GM21723 (cell line): ENCODE measurements around the gene KIF17.
A peak's percentile ranks its signal among the peaks of the same experiment; 100 is the strongest.

Experiments used
- ATAC-seq: cut with Tn5 transposase; IDR thresholded peaks from one replicate; pipeline ENCODE4 v1.9.1; 2021; ENCODE audit warnings: mild to moderate bottlenecking, moderate library complexity; ENCODE audit not compliant: unreplicated experiment

KIF17 gene

DNA sequence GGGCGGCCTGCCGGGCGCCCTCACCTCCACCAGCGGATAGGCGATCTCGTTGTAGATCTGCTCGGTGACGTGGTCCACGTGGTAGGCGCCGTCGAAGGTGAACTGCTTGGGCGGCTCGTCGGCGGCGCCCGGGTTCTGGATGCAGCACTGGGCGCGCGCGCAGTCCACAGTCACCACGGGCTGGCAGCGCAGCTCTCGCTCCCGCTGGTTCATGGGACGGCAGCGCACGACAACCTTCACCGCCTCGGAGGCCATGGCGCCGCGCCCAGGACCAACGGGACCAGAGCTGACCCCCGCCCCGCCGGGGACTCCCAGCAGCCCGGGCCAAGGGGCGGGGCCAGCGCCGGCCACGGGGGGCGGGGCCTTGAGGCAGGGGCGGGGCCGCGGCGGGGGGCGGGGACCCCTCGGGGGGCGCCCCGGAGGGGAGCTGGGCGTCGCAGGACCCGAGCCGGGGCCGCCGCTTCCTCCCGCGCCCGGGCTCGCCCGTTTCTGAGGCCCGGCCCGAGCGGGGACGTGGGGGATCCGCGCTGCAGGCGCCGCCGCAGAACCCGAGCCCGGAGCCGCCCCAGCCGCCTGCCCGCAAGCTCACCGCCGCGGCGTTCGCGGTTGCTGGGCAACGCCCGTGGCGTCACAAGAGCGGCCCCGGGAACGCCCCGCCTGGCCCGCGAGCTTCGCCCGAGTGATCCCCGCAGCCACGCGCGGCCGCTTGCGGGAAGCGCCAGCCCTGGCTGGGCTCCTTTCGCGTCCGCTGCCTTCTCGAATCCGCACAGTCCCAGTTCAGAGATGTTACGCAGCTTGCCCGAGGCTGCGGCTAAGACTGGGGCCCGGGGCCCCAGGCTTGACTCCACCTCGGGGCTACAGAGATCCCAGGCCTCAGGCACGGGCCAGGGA lies at the start of gene KIF17:
KIF17 (minus strand) TSS at position 556 of the 891 bp plus-strand sequence; CDS start at position 255, 301 bp downstream.
- no peak for ATAC-seq

DNA sequence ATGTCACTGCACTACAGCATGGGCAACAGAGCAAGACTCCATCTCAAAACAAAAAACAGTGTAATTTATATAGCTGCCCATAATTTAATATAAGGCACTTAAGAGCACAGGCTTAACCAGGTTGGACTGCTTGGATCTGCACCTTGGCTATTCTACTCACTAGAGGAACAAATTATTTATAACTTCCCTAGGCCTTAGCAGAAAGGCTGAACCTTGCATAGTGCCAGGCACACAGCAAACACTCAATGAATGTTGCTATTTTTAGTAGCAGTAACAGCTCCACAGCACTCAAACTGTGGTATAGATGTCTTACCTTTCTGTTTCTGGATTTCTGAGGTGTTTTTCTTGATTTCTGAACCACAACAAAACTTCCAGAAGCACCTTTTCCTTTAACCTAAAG lies 49.5 kb upstream of the KIF17 start:
- no peak for ATAC-seq

DNA sequence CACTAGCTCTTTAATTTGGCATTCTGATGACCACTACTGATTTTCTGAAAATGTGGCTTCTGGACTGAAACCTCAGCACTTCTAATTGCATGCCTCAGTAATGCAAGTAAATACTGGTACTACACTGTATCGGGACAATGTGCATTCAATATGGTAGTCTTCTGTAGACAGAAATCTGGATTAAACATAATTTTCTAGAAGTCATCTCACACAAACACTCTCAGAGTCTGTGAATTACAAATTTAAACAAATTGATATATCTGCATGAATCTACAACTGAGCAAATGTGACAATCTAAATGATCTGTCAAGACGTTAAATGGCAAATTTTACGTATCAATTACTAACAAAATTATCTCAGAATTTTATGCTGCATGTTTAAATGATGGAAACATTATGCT lies 45.6 kb upstream of the KIF17 start:
- ATAC-seq, result no peak

DNA sequence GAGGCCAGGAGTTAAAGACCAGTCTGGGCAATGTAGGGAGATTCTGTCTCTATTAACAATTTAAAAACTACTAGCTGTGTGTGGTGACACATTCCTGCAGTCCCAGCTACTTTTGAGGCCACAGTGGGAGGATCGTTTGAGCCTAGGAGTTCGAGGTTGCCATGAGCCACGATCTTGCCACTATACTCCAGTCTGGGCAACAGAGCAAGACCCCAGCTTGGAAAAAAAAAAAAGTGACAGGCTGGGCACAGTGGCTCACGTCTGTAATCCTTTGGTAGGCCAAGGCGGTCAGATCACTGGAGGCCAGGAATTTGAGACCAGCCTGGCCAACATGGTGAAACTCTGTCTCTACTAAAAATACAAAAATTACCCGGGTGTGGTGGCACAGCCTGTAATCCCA lies 42.5 kb upstream of the KIF17 start:
- ATAC-seq, result no peak

DNA sequence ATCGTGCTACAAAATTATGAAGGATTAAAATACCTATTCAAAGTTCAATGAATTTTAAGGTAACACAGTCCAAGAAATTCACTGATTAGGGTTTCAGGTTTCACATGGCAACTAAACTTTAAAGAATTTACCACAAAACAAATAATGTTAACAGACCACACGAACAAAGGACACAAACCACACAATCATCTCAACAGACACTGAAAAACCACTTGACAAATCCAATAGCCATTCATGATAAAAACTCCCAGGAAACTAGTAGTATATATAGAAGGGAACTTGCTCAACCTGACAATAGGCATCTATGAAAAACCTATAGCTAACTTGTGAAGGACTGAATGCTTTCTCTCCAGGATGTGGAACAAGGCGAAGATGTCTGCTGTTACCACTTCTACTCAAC lies 35.8 kb upstream of the KIF17 start:
- no peak for ATAC-seq

DNA sequence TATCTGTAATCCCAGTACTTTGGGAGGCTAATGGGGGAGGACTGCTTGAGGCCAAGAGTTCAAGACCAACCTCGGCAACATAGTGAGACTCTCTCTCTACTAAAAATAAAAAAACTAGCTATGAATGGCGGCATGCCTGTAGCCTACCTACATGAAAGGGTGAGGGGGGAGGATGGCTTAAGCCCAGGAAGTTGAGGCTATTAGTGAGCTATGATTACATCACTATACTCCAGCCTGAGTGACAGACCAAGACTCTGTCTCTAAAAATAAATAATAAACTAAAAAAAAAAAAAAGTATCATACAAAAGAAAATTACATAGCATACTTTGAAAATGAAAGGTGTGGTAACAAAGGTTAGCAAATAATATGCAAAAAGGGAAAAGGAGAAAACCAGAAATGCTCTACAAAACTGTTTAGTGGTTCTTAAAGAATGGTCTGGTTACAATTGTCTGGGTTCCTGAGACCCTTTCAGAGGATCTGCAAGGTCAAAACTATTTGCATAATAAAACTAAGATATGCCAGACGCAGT lies 33.7 kb upstream of the KIF17 start:
- ATAC-seq, result no peak

DNA sequence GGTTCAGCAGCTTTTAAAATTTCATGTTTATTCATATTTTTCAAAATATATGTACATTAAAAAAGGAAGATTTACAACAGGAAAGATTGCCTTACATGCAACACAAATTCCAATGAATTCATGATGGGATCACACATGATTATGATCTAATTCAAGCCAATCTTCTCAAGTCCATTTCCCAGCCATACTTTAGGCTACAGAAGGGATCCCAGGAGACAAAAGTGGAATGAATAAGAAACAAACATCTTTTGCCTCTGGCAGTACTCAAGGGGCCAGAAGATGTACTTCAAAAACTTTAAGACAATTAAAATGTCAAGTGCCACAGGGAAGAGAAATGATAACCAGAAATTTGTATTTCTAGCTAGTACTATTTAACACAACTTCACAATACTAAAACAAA lies 24.9 kb upstream of the KIF17 start:
- no peak for ATAC-seq

DNA sequence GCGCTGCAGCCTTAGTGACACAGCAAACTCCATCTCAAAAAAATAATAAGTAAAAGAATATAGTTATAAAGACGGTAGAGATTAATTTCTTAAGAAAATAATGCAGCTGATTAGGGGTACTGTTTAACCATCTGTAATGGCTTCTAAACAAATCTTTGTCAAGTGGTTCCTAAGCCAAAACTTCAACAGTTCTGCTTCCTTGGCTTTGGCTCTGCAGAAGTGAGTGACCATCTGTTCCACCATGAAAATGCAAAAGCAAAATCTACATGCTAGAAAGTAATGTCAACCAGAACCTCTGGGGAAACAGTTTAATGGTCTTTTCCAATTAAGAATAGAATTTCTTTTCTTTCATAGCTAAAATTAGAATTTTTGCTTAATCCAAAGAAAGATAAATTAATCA lies 23.0 kb upstream of the KIF17 start:
- ATAC-seq, result no peak

DNA sequence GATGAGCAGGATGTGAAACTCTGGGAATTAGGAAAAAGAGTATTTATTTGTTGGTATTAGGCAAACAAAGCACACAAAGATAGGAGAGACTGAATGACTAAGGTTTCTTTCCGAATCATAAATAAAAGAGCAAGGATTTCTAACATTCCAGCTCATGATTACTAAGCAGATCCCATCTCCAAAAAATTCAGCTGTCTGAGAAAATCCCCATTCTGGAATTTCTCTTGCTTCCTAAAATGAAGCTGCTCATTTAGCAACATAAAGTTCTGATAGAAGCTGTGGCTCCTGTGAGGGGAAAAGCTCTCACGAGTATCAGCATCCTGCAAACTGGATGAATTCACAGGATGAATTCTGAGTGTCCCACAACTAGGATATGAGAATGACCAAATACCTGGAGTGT lies 21.4 kb upstream of the KIF17 start:
- ATAC-seq, result no peak

DNA sequence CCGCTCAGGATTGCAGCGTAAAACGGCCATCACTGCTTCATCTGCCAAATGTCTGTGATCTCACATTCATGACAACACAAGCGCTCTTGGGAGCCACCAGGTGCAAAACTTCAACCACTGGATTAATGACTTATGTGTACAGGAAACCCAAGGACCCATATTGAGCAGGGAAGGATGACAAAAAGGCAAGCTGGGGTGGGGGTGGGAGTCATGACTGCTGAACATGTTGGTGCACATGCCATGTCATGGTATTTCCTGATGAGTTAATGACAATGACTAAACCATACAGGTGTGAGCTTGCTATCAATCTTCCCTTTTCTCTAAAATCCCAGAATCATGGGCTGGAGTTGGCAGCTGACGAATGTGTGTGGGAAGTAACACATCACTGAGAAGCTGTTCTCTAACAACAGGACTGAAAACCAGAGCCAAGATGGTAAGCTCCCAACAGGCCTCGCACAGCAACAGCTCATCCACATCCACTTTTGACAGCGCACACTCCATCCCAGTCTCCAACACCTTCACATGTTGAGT lies 17.8 kb upstream of the KIF17 start:
- ATAC-seq, result no peak

DNA sequence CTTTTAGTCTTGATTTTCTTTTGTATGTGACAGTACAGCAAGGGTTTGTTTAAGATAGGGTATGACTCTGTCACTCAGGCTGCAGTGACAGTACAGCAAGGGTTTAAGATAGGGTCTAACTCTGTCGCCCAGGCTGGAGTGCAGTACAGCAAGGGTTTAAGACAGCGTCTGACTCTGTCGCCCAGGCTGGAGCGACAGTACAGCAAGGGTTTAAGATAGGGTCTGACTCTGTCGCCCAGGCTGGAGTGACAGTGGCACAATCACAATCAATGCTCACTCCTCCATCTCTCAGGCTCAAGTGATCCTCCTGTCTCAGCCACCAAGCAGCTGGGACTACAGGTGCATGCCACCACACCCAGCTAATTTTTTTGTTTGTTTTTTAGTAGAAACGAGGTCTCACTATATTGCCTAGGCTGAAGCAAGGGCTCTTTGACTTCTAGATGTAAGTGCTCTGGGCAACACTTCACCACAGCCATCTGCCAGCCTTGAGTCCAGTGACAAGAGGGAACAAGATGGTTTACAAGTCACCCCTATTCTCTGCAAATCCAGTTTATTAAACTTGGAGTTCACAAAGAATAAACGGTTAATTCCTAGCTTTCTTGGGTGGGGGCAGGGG lies 15.7 kb upstream of the KIF17 start:
- no peak for ATAC-seq

DNA sequence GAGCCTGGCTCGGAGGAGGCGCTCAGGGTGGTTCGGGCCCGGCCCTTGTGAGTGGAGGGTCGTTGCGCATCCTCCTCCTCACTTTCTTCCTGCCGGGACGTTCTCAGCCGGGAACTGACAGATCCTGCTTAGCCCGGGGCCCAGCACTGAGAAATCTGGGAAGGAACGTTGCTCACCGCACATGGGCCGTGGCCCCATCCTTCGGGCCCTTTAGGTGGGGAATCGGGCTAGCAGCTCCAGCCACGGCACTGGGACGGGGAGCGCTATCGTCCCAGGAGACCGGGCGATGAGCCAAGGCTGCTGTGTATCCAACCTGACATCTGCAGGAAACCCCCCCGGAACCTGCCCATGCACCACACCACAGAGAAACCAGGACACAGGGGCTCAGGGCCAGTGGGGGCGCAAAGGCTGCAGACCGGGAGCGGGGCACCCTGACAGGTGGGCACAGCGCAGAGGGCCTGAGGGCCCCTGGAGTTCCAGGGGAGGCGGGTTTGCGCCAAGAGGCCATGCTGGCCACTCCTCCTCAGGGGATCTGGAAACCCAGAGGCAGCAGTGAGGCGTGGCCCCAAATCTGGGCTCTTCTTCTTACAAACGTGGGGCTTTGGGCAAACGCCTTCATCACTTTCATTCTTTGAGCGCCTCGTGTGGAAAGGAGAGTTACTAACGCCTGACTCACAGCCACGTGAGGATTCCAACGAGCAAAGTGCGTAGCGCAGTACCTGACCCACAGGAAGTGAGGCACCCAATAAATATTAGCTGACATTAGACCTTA lies 15.0 kb upstream of the KIF17 start, which contains the start of gene SH2D5:
SH2D5 (minus strand) TSS at position 116 of the 772 bp plus-strand sequence. CDS start 4,659 bp downstream, outside the sequence.
- peak; percentile 57 for ATAC-seq

DNA sequence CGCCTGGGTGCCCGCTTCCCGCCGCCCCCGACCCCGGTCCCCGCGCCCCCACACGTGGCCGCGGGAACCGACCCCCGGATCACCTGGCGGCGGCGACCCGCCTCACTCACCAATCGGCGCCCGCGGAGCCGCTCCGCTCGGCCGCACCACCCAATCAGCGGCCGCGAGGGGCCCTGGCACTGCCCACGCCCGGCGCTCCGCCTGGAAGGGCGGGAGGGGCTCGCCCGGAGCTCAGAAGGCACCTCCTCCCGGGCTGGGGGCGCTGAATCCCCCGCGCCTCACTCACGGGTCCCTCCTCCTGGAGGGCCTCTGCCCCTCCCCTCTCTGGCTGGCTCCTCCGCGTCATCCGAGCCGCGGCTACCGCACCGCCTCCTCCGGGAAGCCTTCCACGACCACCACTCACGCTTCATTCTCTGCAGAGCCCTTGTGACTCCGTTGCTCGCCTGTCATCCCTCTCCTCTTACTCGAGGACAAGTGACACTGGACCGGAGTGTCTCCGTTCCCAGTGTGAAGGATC lies 14.3 kb upstream of the KIF17 start:
- ATAC-seq, result peak; percentile 50

DNA sequence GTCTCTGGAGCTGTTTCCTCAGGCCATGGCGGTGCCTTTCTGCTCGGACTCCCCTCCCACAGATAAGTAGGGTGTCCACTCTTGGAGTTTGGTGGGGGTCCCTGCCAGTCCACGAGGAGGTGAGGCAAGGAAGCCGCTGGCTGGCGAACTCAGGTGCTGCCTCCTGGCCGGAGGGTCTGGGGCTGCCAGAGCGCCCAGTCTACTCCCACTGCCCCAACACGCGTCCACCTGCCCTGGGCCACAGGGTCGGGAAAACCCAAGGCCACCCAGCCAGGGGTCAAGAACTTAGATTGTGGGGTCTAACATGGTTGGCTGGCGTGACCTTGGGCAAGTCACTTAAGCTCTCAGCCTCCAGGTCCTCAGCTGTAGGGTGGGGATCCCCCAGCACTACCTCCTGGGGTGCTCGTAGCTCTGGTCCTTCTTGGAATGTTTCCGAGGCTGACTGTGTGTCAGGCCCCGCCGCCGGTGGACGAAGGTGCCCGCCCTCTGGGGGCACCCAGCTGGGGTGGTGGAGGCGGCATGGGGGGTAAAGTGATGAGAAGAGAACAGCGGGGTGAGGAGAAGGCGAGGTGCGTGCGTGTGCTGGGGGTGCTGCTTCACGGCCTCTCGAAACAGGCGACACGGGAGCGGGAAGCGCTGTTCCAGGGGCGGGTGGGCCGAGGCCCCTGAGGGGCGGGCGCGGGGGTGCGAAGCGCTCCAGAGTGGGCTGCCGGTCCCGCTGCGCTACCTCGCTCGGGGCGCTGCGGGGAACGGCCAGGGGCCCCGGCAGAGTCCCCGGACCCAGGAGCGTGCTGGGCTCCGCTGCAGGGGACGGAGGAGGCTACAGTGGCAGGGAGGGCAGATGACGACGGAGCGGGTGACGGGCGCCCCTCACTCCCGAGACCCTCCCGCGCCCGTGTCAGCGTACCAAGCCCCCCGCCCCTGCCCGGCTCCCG lies 13.5 kb upstream of the KIF17 start:
- no peak for ATAC-seq

DNA sequence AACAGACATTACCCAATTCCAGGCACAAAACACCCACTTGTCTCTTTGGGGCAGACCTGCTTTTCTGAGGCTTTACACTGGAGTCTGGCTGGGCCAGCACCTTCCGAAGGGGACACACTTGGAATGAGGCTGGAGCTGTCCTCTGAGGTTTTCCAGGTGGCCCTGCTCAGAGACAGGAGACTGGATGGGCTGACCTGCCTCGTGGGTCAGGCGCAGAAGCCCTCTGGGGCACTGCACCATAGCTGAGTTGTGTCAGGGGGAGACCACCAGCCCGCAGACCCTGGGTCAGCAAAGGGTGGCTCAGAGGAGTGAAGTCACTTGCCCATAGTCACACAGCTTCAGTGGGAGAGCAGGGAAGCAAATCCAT lies 12.9 kb upstream of the KIF17 start:
- no peak for ATAC-seq

DNA sequence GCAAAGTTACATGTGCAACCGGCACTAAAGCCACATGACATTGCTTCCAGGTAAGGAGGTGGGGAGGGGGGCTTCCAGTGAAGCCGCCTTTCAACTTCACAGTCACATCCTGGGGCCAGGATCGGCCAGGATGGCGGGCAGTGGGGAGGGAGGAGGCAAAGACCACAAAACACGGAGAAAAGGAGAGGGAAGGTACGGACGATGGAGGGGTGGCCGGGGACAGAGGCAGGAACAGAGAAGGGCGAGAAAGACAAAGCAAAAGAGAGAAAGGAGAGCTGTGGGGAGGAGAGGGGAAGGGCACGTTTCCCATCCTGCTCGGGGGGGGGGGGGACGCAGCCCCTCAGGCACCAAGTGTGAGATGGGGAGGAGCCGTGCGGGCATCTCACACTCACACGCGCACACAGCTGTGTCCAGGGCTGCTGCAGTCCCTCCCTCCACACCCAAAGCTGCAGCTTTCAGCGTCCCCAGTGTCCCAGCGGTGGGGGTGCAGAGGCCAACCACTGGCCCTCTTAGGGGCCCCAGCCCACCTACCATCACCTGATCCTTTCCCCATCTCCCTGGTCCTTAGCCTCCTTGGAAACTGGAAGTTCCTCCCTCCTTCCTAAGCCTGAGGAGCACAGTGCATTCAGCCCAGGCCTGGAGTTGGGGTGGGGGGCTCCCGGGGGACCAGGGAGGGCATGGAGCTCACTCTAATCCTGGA lies 12.3 kb upstream of the KIF17 start:
- ATAC-seq, result no peak

DNA sequence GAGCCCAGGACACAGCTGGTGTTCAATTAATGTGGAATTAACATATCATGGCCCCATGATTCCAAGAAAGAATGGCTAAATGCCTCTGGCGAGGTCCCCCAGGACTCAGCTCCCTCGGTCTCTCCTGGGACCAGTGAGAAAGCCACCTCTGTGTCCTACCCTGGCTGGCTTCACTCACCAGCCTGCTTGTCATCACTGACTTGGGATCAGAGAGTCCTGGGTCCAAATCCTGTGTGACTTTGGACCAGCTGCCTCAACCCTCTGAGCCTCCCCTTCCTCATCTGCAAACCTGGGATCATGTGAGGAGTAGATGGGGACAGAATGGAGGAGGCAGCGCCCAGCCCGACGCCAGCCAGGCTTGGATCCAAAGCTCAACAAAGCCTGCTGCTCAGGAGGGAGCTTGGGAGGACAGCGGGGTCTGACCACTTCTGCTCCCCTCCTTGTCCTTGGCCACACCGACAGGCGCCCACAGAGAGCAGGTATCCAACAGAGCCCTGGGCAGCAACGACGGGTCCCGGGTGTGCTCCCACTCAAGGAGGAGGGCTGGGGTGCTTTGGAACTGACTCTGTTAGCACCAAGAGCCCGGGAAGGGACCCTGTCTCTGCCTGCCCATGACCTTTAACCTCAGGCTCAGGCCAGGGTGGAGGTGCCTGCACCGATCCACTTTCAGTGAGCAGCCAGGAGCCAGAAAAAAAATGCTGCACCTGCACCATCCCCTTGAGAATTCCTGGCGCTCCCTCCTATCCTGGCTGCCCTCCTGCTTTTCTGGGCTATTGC lies 11.5 kb upstream of the KIF17 start:
- no peak for ATAC-seq

DNA sequence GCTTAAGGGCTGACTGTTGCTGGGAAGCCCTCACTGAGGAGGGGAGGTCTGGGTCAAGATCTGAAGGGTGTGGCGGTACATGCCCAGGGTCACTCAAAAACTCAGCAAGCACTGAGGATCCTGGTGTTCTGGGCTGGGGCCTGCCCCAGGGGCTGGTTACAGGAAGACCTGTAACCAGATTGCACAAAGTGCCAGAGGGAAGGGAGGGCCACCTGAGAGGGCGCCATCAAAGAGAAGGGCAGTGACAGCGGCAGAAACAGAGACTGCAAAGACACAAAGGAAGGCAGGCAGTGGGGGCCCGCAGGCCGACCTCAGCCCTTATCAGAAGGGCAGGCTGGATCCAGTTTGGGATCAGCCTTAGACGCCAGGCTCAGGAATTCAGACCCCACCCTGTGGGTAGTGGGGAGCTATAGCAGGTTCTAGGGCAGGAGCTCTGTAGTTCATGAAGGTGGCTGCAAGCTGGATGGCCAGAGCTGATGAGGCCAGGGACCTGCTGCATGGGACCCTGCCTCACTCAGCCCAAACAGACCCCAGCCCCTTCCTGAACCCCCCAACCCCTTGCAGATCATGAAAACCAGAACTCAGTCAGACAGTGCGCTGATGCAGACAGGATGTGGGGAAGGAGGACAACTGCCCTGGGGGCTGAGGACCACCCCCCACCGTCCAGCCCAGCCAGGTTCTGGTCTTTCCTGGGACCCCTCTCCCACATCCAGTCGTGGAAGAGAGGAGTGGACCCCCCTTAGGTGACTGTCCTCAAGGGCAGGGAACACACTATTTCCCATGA lies 10.8 kb upstream of the KIF17 start:
- ATAC-seq, result no peak
